ENCODE data around the gene SIVA1.

- no peak for TF ChIP-seq CTCF (IDR thresholded peaks at IDR 0.05; ENCODE audit: borderline replicate concordance, extremely low read depth, low read length, poor library complexity, severe bottlenecking)
- no peak for TF ChIP-seq EZH2 (IDR thresholded peaks at IDR 0.05; ENCODE audit: borderline replicate concordance, low read depth, low read length, severe bottlenecking)
Measured at GRCh38 chr14:104743461-104744380, 9.2 kb upstream of the SIVA1 start.

Data from DND-41 (cell line).